Activated CD8-positive, alpha-beta memory T cell treated with anti-CD3 and anti-CD28 coated beads, Interleukin-2, amount 50 U/mL, for 1 hour (primary cell): ENCODE measurements around the gene MRPL34.

Source experiments
- DNase-seq: peaks from one replicate; pipeline ENCODE4 v3.0.0-alpha.2; 2020; ENCODE audit errors: extremely low read depth

MRPL34 gene

DNA sequence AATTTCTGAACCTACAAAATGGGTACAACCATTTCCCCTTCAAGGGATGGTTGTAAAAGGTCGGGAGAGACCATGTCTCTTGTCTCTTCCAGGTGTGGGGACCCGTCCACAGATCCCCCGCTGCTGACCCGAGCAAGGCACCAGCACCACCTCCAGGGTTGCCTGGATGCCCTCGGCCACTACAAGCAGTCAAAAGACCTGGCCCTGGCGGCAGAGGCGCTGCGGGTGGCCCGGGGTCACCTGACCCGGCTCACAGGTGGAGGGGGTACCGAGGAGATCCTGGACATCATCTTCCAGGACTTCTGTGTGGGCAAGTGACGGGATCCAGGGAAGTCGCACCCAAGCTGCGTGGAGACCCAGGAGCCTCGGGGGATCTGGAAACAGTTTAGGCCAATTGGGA lies 35.7 kb downstream of the MRPL34 start:
- DNase-seq = no peak

GRCh38 chr19:17341845-17342244 lies 36.2 kb downstream of the MRPL34 start:
- DNase-seq = no peak

- peak; percentile 35 for DNase-seq
These were observed 40.5 kb downstream of the MRPL34 start for GRCh38 chr19:17346109-17346671.

DNA sequence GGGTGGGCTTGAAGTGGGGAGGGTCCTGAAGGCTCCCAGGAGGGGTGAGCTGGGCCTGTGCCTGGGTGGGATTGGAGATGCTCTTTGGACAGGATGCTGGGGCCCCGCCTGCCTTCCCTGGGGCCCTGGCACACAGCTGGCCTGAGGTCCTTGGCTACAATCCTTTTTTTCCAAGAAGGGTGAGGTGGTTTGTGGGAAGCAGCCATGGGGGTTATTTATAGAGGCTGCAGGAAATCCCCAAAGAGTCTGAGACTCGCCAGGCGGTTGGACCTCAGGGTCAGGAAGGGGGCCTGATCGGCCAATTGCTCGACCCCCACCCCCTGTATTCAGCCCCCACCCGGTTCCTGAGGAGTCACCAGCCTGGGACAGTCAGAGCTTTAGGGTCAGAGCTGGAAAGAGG lies 41.7 kb downstream of the MRPL34 start:
- no peak for DNase-seq

- no peak for DNase-seq
These were observed 42.2 kb downstream of the MRPL34 start for GRCh38 chr19:17347877-17348276.

GRCh38 chr19:17348700-17349099 lies 43.0 kb downstream of the MRPL34 start:
- no peak for DNase-seq

- DNase-seq = no peak
These were observed 46.3 kb downstream of the MRPL34 start for GRCh38 chr19:17351815-17352435.

GRCh38 chr19:17352608-17353280 lies 47.1 kb downstream of the MRPL34 start:
- no peak for DNase-seq

DNA sequence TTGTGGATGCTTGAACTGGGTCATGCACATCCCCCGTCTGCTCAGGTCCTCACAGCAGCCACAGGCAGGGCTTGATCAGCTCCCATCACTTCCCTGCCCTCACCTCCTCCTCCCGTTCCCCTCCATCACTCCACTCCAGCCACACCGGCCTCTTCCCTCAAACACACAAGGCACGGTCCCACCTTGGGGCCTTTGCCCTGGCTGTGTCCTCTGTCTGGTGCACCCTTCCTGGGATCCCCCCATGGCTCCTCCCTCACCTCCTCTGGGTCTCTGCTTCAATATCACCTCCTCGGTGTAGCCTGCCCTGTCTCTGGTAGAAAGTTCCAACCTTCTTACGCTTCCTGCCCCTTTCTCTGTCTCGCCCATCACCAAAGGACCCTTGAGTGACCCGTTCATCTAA lies 47.7 kb downstream of the MRPL34 start:
- no peak for DNase-seq
